SU-DHL-6 (cell line): Measurements from ENCODE around the gene CFAP97D2.

Experiments used
- CTCF ChIP-seq: fragments of 200-600 bp; sonication (generic); IDR thresholded peaks from one replicate; pipeline ENCODE4 v1.5.1; 2017; ENCODE audit warnings: antibody characterized with exemption, mild to moderate bottlenecking, low read length, moderate library complexity; ENCODE audit not compliant: insufficient read depth, poor library complexity, severe bottlenecking
- EZH2phosphoT487 ChIP-seq: fragments of 200-600 bp; sonication (generic), shearing (Covaris generic); conservative IDR thresholded peaks from 2 replicates; pipeline ENCODE4 v1.6.1; 2018; ENCODE audit warnings: mild to moderate bottlenecking, antibody characterized with exemption, low read length, moderate library complexity, mixed read lengths

GRCh38 chr13:114257014-114257413 lies 78.0 kb downstream of the CFAP97D2 start:
- TF ChIP-seq CTCF (no peak), EZH2phosphoT487 (no peak)
